GM04503 (cell line): ENCODE measurements around the gene SRGAP1.
"Not testable (repeated sequence)": the region's sequence is repeated elsewhere in the genome, so short reads cannot be mapped to it uniquely, and the experiment has no call there.

Experiments used
- DNase-seq: peaks from one replicate; pipeline ENCODE4 v3.0.0-alpha.2; 2012; ENCODE audit warnings: low read depth

SRGAP1 gene

GRCh38 chr12:64085996-64086395 is 241.5 kb downstream of the SRGAP1 start:
- no peak for DNase-seq

GRCh38 chr12:64086946-64087345 is 242.4 kb downstream of the SRGAP1 start:
- DNase-seq = no peak

- no peak for DNase-seq
Measured at GRCh38 chr12:64087761-64088160, 243.3 kb downstream of the SRGAP1 start.

- peak; percentile 89 for DNase-seq
Measured at GRCh38 chr12:64088431-64089349, 244.2 kb downstream of the SRGAP1 start.

DNA sequence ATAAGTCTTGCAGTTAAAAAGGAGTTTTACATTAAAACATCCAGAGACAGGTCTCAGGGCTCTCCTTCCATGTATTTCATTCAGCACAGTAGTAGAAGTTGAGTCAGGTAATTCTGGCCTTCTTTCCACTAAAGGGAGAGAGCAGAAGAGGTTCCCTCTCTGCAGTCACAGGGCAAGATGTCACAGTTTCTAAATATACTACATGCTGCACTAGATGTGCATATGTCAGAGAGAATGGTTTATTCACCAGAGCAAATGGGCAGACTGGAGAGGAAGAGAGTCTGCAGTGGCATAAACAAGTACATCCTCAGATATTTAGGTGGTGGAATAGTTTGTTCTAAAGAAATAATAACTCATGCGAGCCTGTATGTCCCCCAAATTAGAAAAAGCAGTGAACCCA is 245.5 kb downstream of the SRGAP1 start:
- no peak for DNase-seq

GRCh38 chr12:64091186-64091585 is 246.7 kb downstream of the SRGAP1 start:
- no peak for DNase-seq

DNA sequence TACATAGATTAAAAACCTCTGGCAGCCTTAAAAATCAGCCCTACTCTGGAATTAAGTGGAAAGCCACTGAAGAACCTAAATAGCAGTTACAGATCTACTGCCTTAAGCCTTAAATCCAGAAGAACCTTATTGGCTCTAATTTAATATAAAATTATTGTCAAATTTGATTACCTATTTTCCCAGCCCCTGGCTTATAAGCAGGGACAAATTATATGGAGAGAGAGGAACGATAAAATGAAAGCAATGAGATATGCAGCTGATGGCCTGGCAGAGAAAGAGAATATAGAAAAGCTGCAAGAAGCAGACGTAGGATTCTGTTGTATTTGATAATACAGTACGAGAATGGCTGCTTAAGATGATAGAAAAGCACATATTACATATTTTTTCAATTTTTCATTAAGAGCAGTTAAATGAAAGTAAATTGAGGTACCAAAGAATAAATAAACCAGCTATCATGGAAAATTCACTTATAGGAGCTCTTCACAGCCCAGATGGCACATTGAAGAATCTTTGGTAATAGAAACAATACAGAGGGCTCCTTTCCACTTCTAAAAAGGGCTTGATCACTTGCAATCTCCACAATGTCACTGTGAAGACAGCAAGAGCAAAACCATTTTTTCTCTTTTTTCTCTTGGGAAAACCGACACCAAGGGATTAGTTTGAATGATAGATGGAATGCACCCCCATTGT is 248.2 kb downstream of the SRGAP1 start:
- DNase-seq = no peak

DNA sequence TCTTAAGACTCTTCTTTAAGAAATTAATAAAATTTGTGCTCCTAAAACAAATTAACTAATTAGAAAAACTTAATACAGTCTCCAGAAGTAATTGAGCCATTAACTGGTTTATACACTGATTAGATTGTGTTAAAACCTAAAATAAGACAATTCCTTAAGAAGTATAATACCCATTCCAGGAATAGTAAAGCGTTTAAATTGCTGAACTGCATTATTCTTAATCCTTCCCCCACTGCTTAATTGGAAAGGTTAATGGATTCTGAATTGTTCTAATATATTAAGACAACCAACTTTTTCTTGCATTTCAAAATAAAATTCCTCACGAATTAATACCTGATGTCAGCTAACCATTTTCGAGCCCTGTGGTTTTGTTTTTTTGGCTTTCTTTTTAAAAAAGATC is 249.2 kb downstream of the SRGAP1 start:
- DNase-seq = no peak

- no peak for DNase-seq
Measured at GRCh38 chr12:64097366-64098105, 253.0 kb downstream of the SRGAP1 start.

- DNase-seq = no peak
Measured at GRCh38 chr12:64098709-64099354, 254.3 kb downstream of the SRGAP1 start.

- peak; percentile 88 for DNase-seq
Measured at GRCh38 chr12:64099397-64099796, 254.9 kb downstream of the SRGAP1 start.

DNA sequence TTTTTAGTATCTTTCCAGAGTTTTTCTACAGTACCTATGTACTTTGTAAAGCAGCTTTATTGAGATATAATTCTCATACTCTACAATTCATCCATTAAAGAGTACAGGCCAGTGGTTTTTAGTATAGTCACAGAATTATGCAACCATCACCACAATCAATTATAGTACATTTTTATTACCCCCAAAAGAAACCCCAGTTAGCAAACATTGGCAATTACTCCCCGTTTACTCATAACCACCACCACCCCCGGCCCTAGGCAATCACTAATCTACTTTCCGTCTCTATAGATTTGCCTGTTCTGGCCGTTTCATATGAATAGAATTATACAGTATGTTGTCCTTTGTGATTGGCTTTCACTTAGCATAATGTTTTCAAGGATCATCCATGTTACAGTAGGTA is 257.8 kb downstream of the SRGAP1 start:
- DNase-seq = no peak

GRCh38 chr12:64103825-64104740 is 259.6 kb downstream of the SRGAP1 start:
- DNase-seq = no peak

GRCh38 chr12:64105026-64105425 is 260.5 kb downstream of the SRGAP1 start:
- no peak for DNase-seq

DNA sequence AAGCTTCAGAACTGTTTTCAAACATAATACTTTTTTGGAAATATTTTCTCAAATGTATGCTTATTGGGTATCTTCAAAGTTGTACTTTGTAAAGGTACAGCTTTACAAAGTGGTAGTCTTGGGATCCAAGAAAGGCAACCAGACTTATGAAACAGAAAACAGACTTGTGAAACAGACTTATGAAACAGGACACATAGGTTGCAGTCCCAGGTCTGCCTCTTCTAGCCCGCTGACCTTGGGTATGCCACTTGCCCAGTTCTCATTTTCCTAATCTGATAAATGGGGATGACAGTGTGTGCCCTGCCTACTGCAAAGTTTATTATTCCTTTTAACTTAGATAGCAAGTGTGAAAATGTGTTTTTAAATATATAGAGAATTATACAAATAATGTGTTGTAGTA is 263.3 kb downstream of the SRGAP1 start:
- no peak for DNase-seq

GRCh38 chr12:64109706-64110105 is 265.2 kb downstream of the SRGAP1 start:
- DNase-seq = no peak

DNA sequence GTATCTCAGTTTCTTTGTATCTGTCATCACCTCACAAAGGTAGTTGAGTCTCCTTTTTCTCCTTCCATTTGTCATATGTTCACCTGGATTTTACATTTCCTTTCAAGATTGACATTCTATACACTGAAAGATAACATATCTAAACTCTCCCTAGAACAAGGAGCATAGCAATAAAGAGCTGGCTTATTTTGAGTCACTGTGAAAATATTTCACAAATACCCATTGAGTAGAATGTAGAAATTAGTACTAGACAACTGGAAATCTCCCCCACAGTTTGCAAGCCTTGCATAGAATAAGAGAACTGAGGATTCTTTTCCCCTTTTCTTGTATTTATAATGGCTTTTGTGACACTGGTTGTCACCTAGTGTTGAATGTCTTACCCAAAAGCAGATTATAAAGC is 266.4 kb downstream of the SRGAP1 start:
- no peak for DNase-seq

DNA sequence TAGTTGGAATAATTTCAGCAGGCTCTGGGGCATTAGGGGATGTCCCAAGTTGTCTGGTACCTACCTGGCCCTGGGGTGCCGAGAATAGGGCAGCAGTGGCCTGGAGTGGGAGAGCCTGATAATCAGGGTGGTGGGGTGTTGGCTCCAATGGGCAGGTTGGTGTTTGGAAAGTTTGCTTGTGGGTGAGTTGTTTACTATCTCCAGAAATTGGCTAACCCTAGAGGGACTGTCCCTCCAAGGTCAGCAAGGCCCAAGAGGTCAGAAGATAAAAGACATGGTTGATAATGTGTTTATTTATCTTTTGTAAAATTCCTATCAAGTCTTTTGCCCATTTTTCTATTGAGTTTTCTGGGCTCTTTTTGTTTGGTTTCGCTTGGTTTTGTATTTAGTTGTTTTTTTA is 272.5 kb downstream of the SRGAP1 start:
- DNase-seq = no peak

GRCh38 chr12:64120568-64120967 is 276.1 kb downstream of the SRGAP1 start:
- DNase-seq = no peak

- DNase-seq = not testable (repeated sequence)
Measured at GRCh38 chr12:64121086-64121485, 276.6 kb downstream of the SRGAP1 start.

GRCh38 chr12:64122154-64122553 is 277.7 kb downstream of the SRGAP1 start:
- no peak for DNase-seq
